ENCODE measurements around the gene B3GALNT2. TPM values are rescaled to one million over a fixed set of nuclear protein-coding genes. Genes with fewer than 3 reads are reported as not detected.

B3GALNT2 gene
- total RNA-seq, 2 experiments from 2014 or later, result 10.7 to 13.1 TPM

- TF ChIP-seq, protein P1, sequence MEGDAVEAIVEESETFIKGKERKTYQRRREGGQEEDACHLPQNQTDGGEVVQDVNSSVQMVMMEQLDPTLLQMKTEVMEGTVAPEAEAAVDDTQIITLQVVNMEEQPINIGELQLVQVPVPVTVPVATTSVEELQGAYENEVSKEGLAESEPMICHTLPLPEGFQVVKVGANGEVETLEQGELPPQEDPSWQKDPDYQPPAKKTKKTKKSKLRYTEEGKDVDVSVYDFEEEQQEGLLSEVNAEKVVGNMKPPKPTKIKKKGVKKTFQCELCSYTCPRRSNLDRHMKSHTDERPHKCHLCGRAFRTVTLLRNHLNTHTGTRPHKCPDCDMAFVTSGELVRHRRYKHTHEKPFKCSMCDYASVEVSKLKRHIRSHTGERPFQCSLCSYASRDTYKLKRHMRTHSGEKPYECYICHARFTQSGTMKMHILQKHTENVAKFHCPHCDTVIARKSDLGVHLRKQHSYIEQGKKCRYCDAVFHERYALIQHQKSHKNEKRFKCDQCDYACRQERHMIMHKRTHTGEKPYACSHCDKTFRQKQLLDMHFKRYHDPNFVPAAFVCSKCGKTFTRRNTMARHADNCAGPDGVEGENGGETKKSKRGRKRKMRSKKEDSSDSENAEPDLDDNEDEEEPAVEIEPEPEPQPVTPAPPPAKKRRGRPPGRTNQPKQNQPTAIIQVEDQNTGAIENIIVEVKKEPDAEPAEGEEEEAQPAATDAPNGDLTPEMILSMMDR (IDR thresholded peaks at IDR 0.05), result peak; percentile 88
- Mint-ChIP-seq H3K27ac (no peak overlapping the region), H3K27me3 (no peaks in the 10 kb centered on the region), H3K9me3 (no peaks in the 10 kb centered on the region), H3K4me3 (no peak overlapping the region), H3K36me3 (ENCODE audit: low read depth) (peaks cover 11% of the 10 kb centered on the region), H3K4me1 (ENCODE audit: low read depth) (peaks cover 3% of the 10 kb centered on the region)
- peak; percentile 87 for ATAC-seq
- ChIA-PET CTCF (interaction anchor here (0.6 to 4.0 kb wide), 50 partner anchors 9 to 721 kb away, joined by 3 to 56 read pairs (median 5); partner anchors contain the start of genes RBM34 and TBCE), POLR2A (no interaction called here)
- intact Hi-C loops (cut with micrococcal nuclease), result loop anchor here (5.0 kb wide), 1 partner anchor 88 kb away; the partner anchor contains the start of genes ARID4B and GGPS1
- peak; percentile 74 for DNase-seq
Measured at GRCh38 chr1:235415008-235415904, 89.0 kb downstream of the B3GALNT2 start.

GRCh38 chr1:235411489-235412486, 92.5 kb downstream of the B3GALNT2 start:
- no peaks in the 10 kb centered on the region for H3K9me3 Mint-ChIP-seq
- no peak overlapping the region for H3K4me3 Mint-ChIP-seq
- TF ChIP-seq, protein P1 (IDR thresholded peaks at IDR 0.05), result no peak
- H3K27ac Mint-ChIP-seq, result peak overlapping the region; percentile 37
- intact Hi-C loops (cut with micrococcal nuclease), result no loop called here
- DNase-seq (no peak), ATAC-seq (peak; percentile 45)
- ChIA-PET POLR2A (interaction anchor here (0.6 to 1.5 kb wide), 3 partner anchors 10 to 304 kb away, joined by 3 read pairs; partner anchors contain the start of gene B3GALNT2), CTCF (interaction anchor here (0.7 to 1.0 kb wide), 4 partner anchors 93 to 318 kb away, joined by 3 to 4 read pairs (median 3); no protein-coding TSS in a partner anchor)
- H3K36me3 Mint-ChIP-seq (ENCODE audit: low read depth), result peaks cover 5% of the 10 kb centered on the region
- peaks cover 11% of the 10 kb centered on the region for H3K4me1 Mint-ChIP-seq (ENCODE audit: low read depth)
- H3K27me3 Mint-ChIP-seq, result no peaks in the 10 kb centered on the region

DNA sequence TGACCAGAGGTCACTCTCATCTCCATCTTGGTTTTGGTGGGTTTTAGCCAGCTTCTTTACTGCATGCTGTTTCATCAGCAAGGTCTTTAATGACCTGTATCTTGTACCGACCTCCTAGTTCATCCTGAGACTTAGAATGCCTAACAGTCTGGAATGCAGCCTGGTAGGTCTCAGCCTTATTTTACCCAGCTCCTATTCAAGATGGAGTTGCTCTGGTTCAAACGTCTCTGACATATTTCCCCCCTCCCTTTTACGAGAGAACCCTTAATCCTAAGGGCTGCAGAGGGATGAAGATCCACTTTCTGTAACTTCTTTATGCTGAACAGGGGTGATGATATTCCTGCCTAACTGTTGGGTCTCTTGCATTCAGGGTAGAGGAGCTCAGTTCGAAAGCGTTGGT, 93.8 kb downstream of the B3GALNT2 start:
- POLR2A ChIA-PET, result no interaction called here

GRCh38 chr1:235409042-235409820, 95.0 kb downstream of the B3GALNT2 start:
- TF ChIP-seq, protein P1 (IDR thresholded peaks at IDR 0.05), result no peak
- Mint-ChIP-seq H3K4me1 (ENCODE audit: low read depth) (peaks cover 9% of the 10 kb centered on the region), H3K27me3 (no peaks in the 10 kb centered on the region), H3K36me3 (ENCODE audit: low read depth) (peaks cover under 1% of the 10 kb centered on the region), H3K9me3 (no peaks in the 10 kb centered on the region), H3K27ac (no peak overlapping the region), H3K4me3 (no peak overlapping the region)
- DNase-seq, result no peak
- POLR2A ChIA-PET, result no interaction called here
- intact Hi-C loops (cut with micrococcal nuclease), result no loop called here
- CTCF ChIA-PET, result interaction anchor here (1.0 kb wide), 1 partner anchor 8 kb away, joined by 9 read pairs; no protein-coding TSS in a partner anchor
- ATAC-seq, result no peak

More for the DNA sequence above, 93.8 kb downstream of the B3GALNT2 start:
- Mint-ChIP-seq H3K27me3 (no peaks in the 10 kb centered on the region), H3K9me3 (no peaks in the 10 kb centered on the region), H3K4me1 (ENCODE audit: low read depth) (peaks cover 11% of the 10 kb centered on the region), H3K4me3 (no peak overlapping the region), H3K36me3 (ENCODE audit: low read depth) (peaks cover 5% of the 10 kb centered on the region), H3K27ac (no peak overlapping the region)
- no peak for ATAC-seq
- TF ChIP-seq, protein P1 (IDR thresholded peaks at IDR 0.05), result no peak
- DNase-seq, result no peak
- intact Hi-C loops (cut with micrococcal nuclease), result no loop called here
- CTCF ChIA-PET, result interaction anchor here (0.8 to 0.9 kb wide), 2 partner anchors 94 to 157 kb away, joined by 3 read pairs; no protein-coding TSS in a partner anchor

Measured in activated CD8-positive, alpha-beta T cell treated with anti-CD3 and anti-CD28 coated beads for 36 hours (primary cell).